IMR-90 (cell line): Measurements from ENCODE around the gene POFUT1. TPM values are rescaled to one million over a fixed set of nuclear protein-coding genes. Genes with fewer than 3 reads are reported as not detected.

Source experiments
- ATAC-seq: fragments of 200-7000 bp; cut with Tn5 transposase; 2 replicates; pipeline ENCODE4 v1.9.1; 2020; ENCODE audit warnings: low read depth, mild to moderate bottlenecking, moderate library complexity
- BruUV-seq: library from RNA; stranded (reverse); fragments of 400-500 nt; replicated peaks from 2 replicates; lab custom pipeline; 2021; lab: Mats Ljungman, UMichigan
- CTCF ChIA-PET: fragments of 300-600 bp; formaldehyde crosslinking; extraction: SDS; loops from one replicate; lab custom pipeline; 2021; ENCODE audit warnings: antibody characterized with exemption; lab: Yijun Ruan, JAX
- POLR2A ChIA-PET: fragments of 300-600 bp; sonication (Branson Sonifier 250); formaldehyde crosslinking; loops from one replicate; lab custom pipeline; 2022; ENCODE audit warnings: antibody characterized with exemption; ENCODE audit not compliant: unreplicated experiment; lab: Charles Lee
- DNase-seq: peaks from one replicate; pipeline ENCODE4 v3.0.0; 2013
- H2AFZ ChIP-seq: replicated peaks from 2 replicates; pipeline ENCODE3; 2013; ENCODE audit warnings: low read length, mild to moderate bottlenecking; ENCODE audit not compliant: poor library complexity
- H2AK5ac ChIP-seq: 2 replicates; pipeline ENCODE4 v1.6.1; 2013; ENCODE audit warnings: low read depth, low read length, inconsistent platforms
- H2AK9ac ChIP-seq: replicated peaks from 2 replicates; pipeline ENCODE3; 2013; ENCODE audit warnings: mild to moderate bottlenecking, low read depth, low read length, moderate library complexity; ENCODE audit not compliant: poor library complexity
- H2BK120ac ChIP-seq: 2 replicates; pipeline ENCODE4 v1.6.1; 2013; ENCODE audit warnings: low read depth, low read length, inconsistent platforms
- H2BK15ac ChIP-seq: 3 replicates; pipeline ENCODE4 v1.6.1; 2013; ENCODE audit warnings: low read depth, low read length, inconsistent platforms
- H2BK20ac ChIP-seq: 2 replicates; pipeline ENCODE4 v1.6.1; 2013; ENCODE audit warnings: low read depth, mild to moderate bottlenecking, inconsistent platforms, low read length, moderate library complexity
- H2BK5ac ChIP-seq: 2 replicates; pipeline ENCODE4 v1.6.1; 2013; ENCODE audit warnings: mild to moderate bottlenecking, low read depth, low read length, inconsistent platforms; ENCODE audit not compliant: poor library complexity, severe bottlenecking
- H3K14ac ChIP-seq: replicated peaks from 2 replicates; pipeline ENCODE4 v1.6.1; 2013; ENCODE audit warnings: low read depth, low read length, inconsistent platforms
- H3K18ac ChIP-seq: 2 replicates; pipeline ENCODE4 v1.6.1; 2013; ENCODE audit warnings: low read depth, low read length, control low read depth
- H3K23ac ChIP-seq: 2 replicates; pipeline ENCODE4 v1.6.1; 2013; ENCODE audit warnings: low read depth, low read length, inconsistent platforms
- H3K27ac ChIP-seq: 2 replicates; pipeline ENCODE4 v1.5.1; 2013; ENCODE audit warnings: mild to moderate bottlenecking, control low read depth, low read length; ENCODE audit not compliant: insufficient read depth
- H3K27me3 ChIP-seq: 2 replicates; pipeline ENCODE4 v1.6.1; 2013; ENCODE audit warnings: low read length; ENCODE audit not compliant: control insufficient read depth, insufficient read depth
- H3K36me3 ChIP-seq: 2 replicates; pipeline ENCODE4 v1.6.1; 2013; ENCODE audit warnings: low read length, mixed read lengths; ENCODE audit not compliant: control insufficient read depth, insufficient read depth
- H3K4ac ChIP-seq: 2 replicates; pipeline ENCODE4 v1.6.1; 2013; ENCODE audit warnings: low read depth, low read length, inconsistent platforms
- H3K4me1 ChIP-seq: 2 replicates; pipeline ENCODE4 v1.6.1; 2013; ENCODE audit warnings: low read length, mixed read lengths; ENCODE audit not compliant: control insufficient read depth, insufficient read depth
- H3K4me2 ChIP-seq: 2 replicates; pipeline ENCODE4 v1.6.1; 2013; ENCODE audit warnings: low read depth, mild to moderate bottlenecking, control low read depth, low read length, moderate library complexity
- H3K4me3 ChIP-seq: 2 replicates; pipeline ENCODE4 v1.5.1; 2013; ENCODE audit warnings: low read depth, mild to moderate bottlenecking, control low read depth, low read length, moderate library complexity; ENCODE audit not compliant: insufficient read depth
- H3K56ac ChIP-seq: 2 replicates; pipeline ENCODE4 v1.6.1; 2013; ENCODE audit warnings: low read length, inconsistent platforms; ENCODE audit not compliant: insufficient read depth; ENCODE audit errors: extremely low read depth
- H3K79me1 ChIP-seq, 2 experiments: 2 replicates each; pipeline ENCODE4 v1.6.1; 2013; ENCODE audit warnings: low read length in 2 of 2, inconsistent platforms in 1 of 2, low read depth in 1 of 2
- H3K9ac ChIP-seq: 2 replicates; pipeline ENCODE4 v1.6.1; 2013; ENCODE audit warnings: low read depth, low read length, control low read depth
- H3K9me1 ChIP-seq: 2 replicates; pipeline ENCODE4 v1.6.1; 2013; ENCODE audit warnings: low read length, inconsistent platforms; ENCODE audit not compliant: insufficient read depth
- H3K9me3 ChIP-seq: 2 replicates; pipeline ENCODE4 v1.6.1; 2013; ENCODE audit warnings: low read length; ENCODE audit not compliant: control insufficient read depth, insufficient read depth
- H4K20me1 ChIP-seq: 2 replicates; pipeline ENCODE4 v1.6.1; 2013; ENCODE audit warnings: low read length, inconsistent platforms; ENCODE audit not compliant: insufficient read depth
- H4K5ac ChIP-seq: 2 replicates; pipeline ENCODE4 v1.6.1; 2013; ENCODE audit warnings: mild to moderate bottlenecking, low read depth, low read length, control low read depth
- H4K8ac ChIP-seq, 2 experiments: 2 replicates each; pipeline ENCODE4 v1.6.1; 2013; ENCODE audit warnings: low read depth in 2 of 2, low read length in 2 of 2, control low read depth in 1 of 2, inconsistent platforms in 1 of 2
- H4K91ac ChIP-seq: 2 replicates; pipeline ENCODE4 v1.6.1; 2013; ENCODE audit warnings: low read depth, low read length, inconsistent platforms; ENCODE audit not compliant: insufficient read depth
- CHD1 ChIP-seq: IDR thresholded peaks from 2 replicates; pipeline ENCODE4 v1.6.1; 2012; ENCODE audit warnings: low read depth, low read length, improper control_type of control experiment
- ELK1 ChIP-seq: fragments of 150-350 bp; IDR thresholded peaks from 2 replicates; pipeline ENCODE4 v1.6.1; 2016; ENCODE audit warnings: low read depth, mild to moderate bottlenecking, low read length, moderate library complexity, borderline replicate concordance
- MXI1 ChIP-seq: IDR thresholded peaks from 2 replicates; pipeline ENCODE4 v1.6.1; 2012; ENCODE audit warnings: low read depth, mild to moderate bottlenecking, low read length, moderate library complexity, borderline replicate concordance
- WGBS, 2 experiments: methylation state at CpG; one replicate each; pipeline versions ENCODE4 v1.1.5 to v1.1.7; 2013; ENCODE audit warnings: missing lambda C conversion rate in 2 of 2; ENCODE audit not compliant: insufficient read length in 1 of 2; ENCODE audit errors: extremely low coverage in 2 of 2; 5-methylcytosine and 5-hydroxymethylcytosine counted together
- dilution Hi-C: fragments of 300-500 bp; cut with HindIII; formaldehyde crosslinking; loops from one replicate; pipeline ENCODE4 v1.14.3; 2018; ENCODE audit warnings: low sequenced_read_pairs; ENCODE audit not compliant: unreplicated experiment
- in situ Hi-C: fragments of 300-500 bp; cut with MboI; formaldehyde crosslinking; loops from 3 replicates; pipeline ENCODE4 v1.14.3; 2019; ENCODE audit warnings: low sequenced_read_pairs, inconsistent platforms, mixed read lengths
- intact Hi-C: fragments of 100-400 bp; cut with micrococcal nuclease; formaldehyde crosslinking; loops from 2 replicates; pipeline ENCODE4 v1.10.0; 2022
- polyA plus RNA-seq, 3 experiments: library from polyadenylated mRNA; depleted of rRNA; stranded (reverse); fragments of >200 nt; gene quantifications; 2 replicates each; pipeline ENCODE4 v1.2.3, GENCODE V29; 2012; ENCODE audit warnings: low replicate concordance in 1 of 3
- total RNA-seq: library from RNA; depleted of rRNA; stranded (reverse); fragments of >200 nt; gene quantifications from 2 replicates; pipeline ENCODE4 v1.2.3, GENCODE V29; 2012

The POFUT1 gene
- total and polyA plus RNA-seq, 2 of the 4 experiments (the other 2 are of a cell fraction): 25.5 to 41.1 TPM

DNA sequence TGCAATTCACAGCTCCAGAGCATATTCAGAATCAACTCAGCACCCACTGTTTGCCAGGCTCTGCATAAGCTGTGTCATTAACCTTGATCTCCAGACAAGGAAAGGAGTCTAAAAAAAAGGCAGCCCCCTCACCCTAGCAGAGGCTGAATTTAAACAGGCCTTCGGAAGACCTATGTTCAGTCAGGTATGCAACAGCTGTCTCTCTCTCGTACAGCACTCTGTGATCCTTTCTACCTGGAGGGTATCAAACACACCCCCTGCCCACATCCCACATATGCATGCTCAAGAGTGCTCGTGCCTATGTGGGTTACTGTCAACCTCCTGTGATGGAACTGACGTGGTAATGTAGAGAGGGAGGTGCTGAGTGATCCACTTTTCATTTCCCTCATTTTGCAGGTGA is 8.7 kb upstream of the POFUT1 start:
- peaks cover 24% of the 10 kb centered on the region for H3K9me1 ChIP-seq
- no peak overlapping the region for H3K4ac ChIP-seq
- no peak overlapping the region for H3K18ac ChIP-seq
- no peak overlapping the region for H4K5ac ChIP-seq
- H3K14ac ChIP-seq: no peak overlapping the region
- no peaks in the 10 kb centered on the region for H3K27me3 ChIP-seq
- no peak overlapping the region for H3K56ac ChIP-seq
- dilution Hi-C loops (no loop called here), in situ Hi-C loops (no loop called here), intact Hi-C loops (no loop called here)
- H4K20me1 ChIP-seq: peaks cover 37% of the 10 kb centered on the region
- no peak overlapping the region for H2AK5ac ChIP-seq
- TF ChIP-seq ELK1: no peak
- TF ChIP-seq MXI1: no peak
- TF ChIP-seq CHD1: no peak
- H2BK15ac ChIP-seq: no peak overlapping the region
- H3K4me3 ChIP-seq: no peak overlapping the region
- H3K79me1 ChIP-seq: peaks cover 42 to 80% of the 10 kb centered on the region in 2 experiments
- no peak overlapping the region for H4K91ac ChIP-seq
- ChIA-PET POLR2A (no interaction called here), CTCF (no interaction called here)
- H3K4me1 ChIP-seq: peaks cover 8% of the 10 kb centered on the region
- WGBS, 2 experiments: 90% methylated on average over 2 of the region's 4 CpGs; no CpG with 5 or more reads in 1 of the 2 experiments
- H2BK20ac ChIP-seq: no peak overlapping the region
- no peaks in the 10 kb centered on the region for H3K9me3 ChIP-seq
- H3K36me3 ChIP-seq: peaks cover 60% of the 10 kb centered on the region
- BruUV-seq: no TSS peak
- no peak overlapping the region for H2AK9ac ChIP-seq
- H3K27ac ChIP-seq: no peak overlapping the region
- no peak overlapping the region for H4K8ac ChIP-seq
- H2BK5ac ChIP-seq: no peak overlapping the region
- H3K9ac ChIP-seq: no peak overlapping the region
- no peak overlapping the region for H2AFZ ChIP-seq
- H2BK120ac ChIP-seq: no peak overlapping the region
- no peak overlapping the region for H3K23ac ChIP-seq
- DNase-seq (no peak), ATAC-seq (no peak)
- H3K4me2 ChIP-seq: no peak overlapping the region
